IPS-NIHi7 (cell line): Measurements from ENCODE around the gene VTA1.

Experiments
- DNase-seq: peaks from one replicate; pipeline ENCODE4 v3.0.0; 2012; ENCODE audit warnings: mixed read lengths; ENCODE audit errors: extremely low spot score

Gene VTA1

DNA sequence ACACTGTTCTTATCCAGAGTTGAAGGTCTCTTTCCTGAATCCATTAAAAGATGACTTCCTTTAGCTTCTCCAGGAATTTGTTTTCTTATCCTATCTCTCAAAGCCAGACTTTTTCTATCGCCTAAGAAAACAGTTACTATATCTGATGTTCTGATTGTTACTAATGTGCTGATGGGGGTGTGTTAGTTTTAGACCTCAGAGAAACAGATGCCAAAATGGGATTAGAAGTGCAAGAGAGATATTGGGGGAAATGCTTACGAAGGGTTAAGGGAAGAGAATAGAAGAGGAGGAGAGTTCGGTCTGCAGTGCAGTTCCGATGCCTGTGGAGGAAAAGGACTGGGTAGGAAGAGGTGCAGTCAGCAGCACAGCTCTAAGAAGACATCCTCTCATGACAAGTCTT is 119.0 kb downstream of the VTA1 start:
- no peak for DNase-seq

DNA sequence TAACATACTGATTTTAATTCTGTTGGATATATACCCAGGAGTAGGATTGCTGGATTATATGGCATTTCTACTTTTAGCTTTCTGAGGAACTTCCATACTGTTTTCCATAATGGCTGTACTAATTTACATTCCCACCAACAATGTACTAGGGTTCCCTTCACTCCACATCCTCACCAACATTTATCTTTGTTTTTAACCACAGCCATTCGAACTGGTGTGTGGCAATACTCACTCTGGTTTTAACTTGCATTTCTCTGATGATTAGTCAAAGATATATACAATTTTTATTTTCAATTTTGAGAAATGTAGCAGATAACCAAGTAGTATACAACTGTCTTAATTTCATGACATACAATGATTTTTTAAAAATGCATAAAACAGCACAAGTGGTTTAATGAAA is 124.4 kb downstream of the VTA1 start:
- DNase-seq = no peak
